T-helper 2 cell treated with Interferon-gamma antibody and Interleukin-4, amounts not matched to agents 100 ng/mL and 5 ng/mL, for 36 hours (primary cell): ENCODE measurements around the gene ANAPC2. TPM values are rescaled to one million over a fixed set of nuclear protein-coding genes. Genes with fewer than 3 reads are reported as not detected.

Experiments used
- intact Hi-C: fragments of 100-400 bp; cut with micrococcal nuclease; formaldehyde crosslinking; loops from one replicate; pipeline ENCODE4 v1.15.1; 2023
- total RNA-seq: library from RNA; stranded (reverse); gene quantifications from 2 replicates; pipeline ENCODE4 v1.2.3, GENCODE V29; 2022

Gene ANAPC2
- total RNA-seq = 68.8 and 69.6 TPM in 2 replicates

GRCh38 chr9:137188490-137189296, at the start of gene ANAPC2, which contains the start of gene SSNA1:
Gene ANAPC2, minus strand, starts transcription at chr9:137188560. Its CDS starts 28 bp downstream, at chr9:137188532.
Gene SSNA1, plus strand, starts transcription at chr9:137188676. Its CDS starts 51 bp downstream, at chr9:137188727.
- intact Hi-C loops = loop anchor here (1.0 to 5.0 kb wide), 4 partner anchors 17 to 61 kb away; partner anchors contain the start of genes NDOR1, TMEM203 and TUBB4B

GRCh38 chr9:137236936-137237421, 48.6 kb upstream of the ANAPC2 start:
- intact Hi-C loops = loop anchor here (1.0 kb wide), 1 partner anchor 119 kb away; no protein-coding TSS in a partner anchor

- intact Hi-C loops = loop anchor here (1.0 kb wide), 1 partner anchor 118 kb away; no protein-coding TSS in a partner anchor
Measured at GRCh38 chr9:137236238-137236935, 48.0 kb upstream of the ANAPC2 start.

- intact Hi-C loops = loop anchor here (1.0 kb wide), 1 partner anchor 117 kb away; no protein-coding TSS in a partner anchor
Measured at GRCh38 chr9:137235424-137236237, 47.3 kb upstream of the ANAPC2 start.

- intact Hi-C loops = no loop called here
Measured at GRCh38 chr9:137234758-137235423, 46.5 kb upstream of the ANAPC2 start.

GRCh38 chr9:137234055-137234697, 45.8 kb upstream of the ANAPC2 start:
- intact Hi-C loops = no loop called here

GRCh38 chr9:137233143-137233980, 45.0 kb upstream of the ANAPC2 start:
- intact Hi-C loops = no loop called here

- intact Hi-C loops = no loop called here
Measured at GRCh38 chr9:137232510-137232909, 44.1 kb upstream of the ANAPC2 start.

GRCh38 chr9:137232101-137232500, 43.7 kb upstream of the ANAPC2 start:
- intact Hi-C loops = no loop called here

- intact Hi-C loops = no loop called here
Measured at GRCh38 chr9:137231372-137232039, 43.1 kb upstream of the ANAPC2 start.

- intact Hi-C loops = no loop called here
Measured at GRCh38 chr9:137230705-137231371, 42.5 kb upstream of the ANAPC2 start, which contains the start of gene SLC34A3. Gene SLC34A3, plus strand, starts transcription at chr9:137230901. Its CDS starts 802 bp downstream, at chr9:137231703.

- intact Hi-C loops = loop anchor here (10.0 kb wide), 1 partner anchor 425 kb away; the partner anchor contains the start of gene RABL6
Measured at GRCh38 chr9:137229903-137230704, 41.7 kb upstream of the ANAPC2 start.

- intact Hi-C loops = loop anchor here (10.0 kb wide), 1 partner anchor 424 kb away; the partner anchor contains the start of gene RABL6
Measured at GRCh38 chr9:137228968-137229896, 40.9 kb upstream of the ANAPC2 start.

GRCh38 chr9:137228506-137228967, 40.2 kb upstream of the ANAPC2 start:
- intact Hi-C loops = loop anchor here (10.0 kb wide), 1 partner anchor 424 kb away; the partner anchor contains the start of gene RABL6

GRCh38 chr9:137227853-137228505, 39.6 kb upstream of the ANAPC2 start:
- intact Hi-C loops = loop anchor here (10.0 kb wide), 1 partner anchor 423 kb away; the partner anchor contains the start of gene RABL6
